ENCODE measurements around the gene RBM6. TPM values are rescaled to one million over a fixed set of nuclear protein-coding genes. Genes with fewer than 3 reads are reported as not detected.
A peak's percentile ranks its signal among the peaks of the same experiment; 100 is the strongest.

RBM6 gene
- total RNA-seq, 1 experiment from 2014 or later: 41.7 TPM

- DNase-seq (ENCODE audit: low read depth): no peak
Measured at GRCh38 chr3:50095352-50095998, 155.5 kb downstream of the RBM6 start.

- DNase-seq (ENCODE audit: low read depth): no peak
Measured at GRCh38 chr3:50100386-50100785, 160.4 kb downstream of the RBM6 start.

- DNase-seq (ENCODE audit: low read depth): no peak
Measured at GRCh38 chr3:50100956-50101845, 161.3 kb downstream of the RBM6 start.

- DNase-seq (ENCODE audit: low read depth): no peak
Measured at GRCh38 chr3:50102558-50102957, 162.6 kb downstream of the RBM6 start.

- no peak for DNase-seq (ENCODE audit: low read depth)
Measured at GRCh38 chr3:50111757-50112156, 171.8 kb downstream of the RBM6 start.

- no peak for DNase-seq (ENCODE audit: low read depth)
Measured at GRCh38 chr3:50112462-50112861, 172.5 kb downstream of the RBM6 start.

- no peak for DNase-seq (ENCODE audit: low read depth)
Measured at GRCh38 chr3:50117120-50117519, 177.2 kb downstream of the RBM6 start.

GRCh38 chr3:50118237-50118636 lies 178.3 kb downstream of the RBM6 start:
- no peak for DNase-seq (ENCODE audit: low read depth)

- DNase-seq (ENCODE audit: low read depth): no peak
Measured at GRCh38 chr3:50119786-50120185, 179.8 kb downstream of the RBM6 start.

- DNase-seq (ENCODE audit: low read depth): no peak
Measured at GRCh38 chr3:50120364-50121071, 180.6 kb downstream of the RBM6 start.

- DNase-seq (ENCODE audit: low read depth): peak; percentile 75
Measured at GRCh38 chr3:50121072-50122032, 181.4 kb downstream of the RBM6 start.

GRCh38 chr3:50122071-50122470 lies 182.1 kb downstream of the RBM6 start:
- no peak for DNase-seq (ENCODE audit: low read depth)

GRCh38 chr3:50122661-50123391 lies 182.9 kb downstream of the RBM6 start:
- no peak for DNase-seq (ENCODE audit: low read depth)

- DNase-seq (ENCODE audit: low read depth): no peak
Measured at GRCh38 chr3:50123394-50124051, 183.6 kb downstream of the RBM6 start.

GRCh38 chr3:50124052-50124799 lies 184.3 kb downstream of the RBM6 start:
- DNase-seq (ENCODE audit: low read depth): no peak

GRCh38 chr3:50124800-50125178 lies 184.8 kb downstream of the RBM6 start:
- DNase-seq (ENCODE audit: low read depth): no peak

- no peak for DNase-seq (ENCODE audit: low read depth)
Measured at GRCh38 chr3:50125541-50126286, 185.8 kb downstream of the RBM6 start.
